AG04450 (cell line): ENCODE measurements around the gene FGF9. TPM values are rescaled to one million over a fixed set of nuclear protein-coding genes. Genes with fewer than 3 reads are reported as not detected.

Experiments used
- CTCF ChIA-PET: fragments of 300-600, 350-600 bp; formaldehyde crosslinking; extraction: SDS; loops from one replicate; lab custom pipeline; 2022; ENCODE audit warnings: antibody characterized with exemption, inconsistent platforms; lab: Charles Lee
- POLR2A ChIA-PET: fragments of 350-600 bp; formaldehyde crosslinking; extraction: SDS; loops from one replicate; lab custom pipeline; 2021; ENCODE audit warnings: antibody characterized with exemption, inconsistent platforms; lab: Yijun Ruan, JAX
- DNase-seq: peaks from one replicate; pipeline ENCODE4 v3.0.0-alpha.2; 2011; ENCODE audit warnings: low read depth, low spot score
- H3K27ac ChIP-seq: one replicate; pipeline ENCODE4 v1.5.1; 2012; ENCODE audit warnings: low read depth, low read length, control low read depth
- H3K27me3 ChIP-seq: one replicate; pipeline ENCODE4 v1.6.0; 2012; ENCODE audit warnings: low read length; ENCODE audit not compliant: control insufficient read depth, insufficient read depth
- H3K4me3 ChIP-seq: 2 replicates; pipeline ENCODE4 v1.5.1; 2011; ENCODE audit warnings: mild to moderate bottlenecking, low read depth, low read length, control low read depth
- H3K9me3 ChIP-seq: 2 replicates; pipeline ENCODE4 v1.5.1; 2012; ENCODE audit warnings: low read length; ENCODE audit not compliant: control insufficient read depth, insufficient read depth
- polyA plus RNA-seq: library from polyadenylated mRNA; depleted of rRNA; stranded (reverse); fragments of >200 nt; gene quantifications from 2 replicates; pipeline ENCODE4 v1.2.3, GENCODE V29; 2011
- TF ChIP-seq, protein P1 (sequence below): IDR thresholded peaks from 2 replicates; pipeline ENCODE4 v1.5.1; 2011; ENCODE audit warnings: low read depth, low read length, control low read depth, inconsistent platforms

Gene FGF9
- polyA plus RNA-seq, 1 experiment = 0.26 TPM

DNA sequence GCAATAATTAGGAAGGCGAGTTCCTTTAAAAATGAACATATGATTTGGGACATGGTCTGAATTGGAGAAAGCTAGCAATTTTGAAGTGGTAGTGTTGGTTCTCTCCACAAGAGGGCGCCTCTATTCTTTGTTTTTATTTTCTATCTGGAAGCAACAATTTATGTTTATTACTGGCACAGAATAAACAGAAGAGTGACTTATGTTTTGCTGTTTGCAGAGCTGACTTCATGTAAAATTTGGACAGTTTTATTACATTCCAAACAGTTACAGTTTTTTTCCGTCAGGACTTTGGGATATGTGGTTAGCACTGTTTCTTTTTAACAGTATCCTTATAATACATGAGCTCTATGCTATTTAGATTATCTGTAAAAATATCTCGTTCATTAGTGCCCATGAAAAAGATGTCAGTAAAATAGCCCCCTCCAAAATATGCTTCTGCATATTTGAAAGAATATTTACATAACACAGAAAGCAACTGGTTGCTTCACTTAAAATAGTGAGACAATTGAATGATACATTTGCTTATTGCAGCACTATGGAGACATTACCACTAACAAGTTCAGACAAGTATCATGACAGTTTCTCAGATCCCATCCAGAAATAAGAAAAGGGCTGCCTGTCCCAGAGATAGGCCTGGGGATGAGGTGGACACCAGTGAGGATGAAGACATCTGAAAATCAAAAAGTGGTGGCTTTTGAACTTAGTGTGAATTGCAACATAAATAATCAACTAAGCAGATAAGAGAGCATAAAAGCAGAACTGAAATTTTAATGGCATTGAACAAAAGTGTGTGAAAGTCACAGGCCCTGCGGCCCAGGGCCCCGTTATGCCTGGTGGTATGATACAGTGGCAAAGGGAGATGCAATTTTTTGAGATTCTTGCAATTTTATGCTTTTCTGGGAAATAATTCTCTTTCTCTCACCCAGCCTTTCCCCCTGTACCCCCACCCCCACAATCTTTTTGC, 32.3 kb upstream of the FGF9 start:
- Histone ChIP-seq H3K27ac (no peak overlapping the region), H3K4me3 (no peak overlapping the region), H3K9me3 (no peaks in the 10 kb centered on the region), H3K27me3 (peaks cover 6% of the 10 kb centered on the region)
- ChIA-PET CTCF (interaction anchor here (0.5 to 3.6 kb wide), 54 partner anchors 8 to 1682 kb away, joined by 3 to 27 read pairs (median 4); no protein-coding TSS in a partner anchor), POLR2A (no interaction called here)
- TF ChIP-seq, protein P1, sequence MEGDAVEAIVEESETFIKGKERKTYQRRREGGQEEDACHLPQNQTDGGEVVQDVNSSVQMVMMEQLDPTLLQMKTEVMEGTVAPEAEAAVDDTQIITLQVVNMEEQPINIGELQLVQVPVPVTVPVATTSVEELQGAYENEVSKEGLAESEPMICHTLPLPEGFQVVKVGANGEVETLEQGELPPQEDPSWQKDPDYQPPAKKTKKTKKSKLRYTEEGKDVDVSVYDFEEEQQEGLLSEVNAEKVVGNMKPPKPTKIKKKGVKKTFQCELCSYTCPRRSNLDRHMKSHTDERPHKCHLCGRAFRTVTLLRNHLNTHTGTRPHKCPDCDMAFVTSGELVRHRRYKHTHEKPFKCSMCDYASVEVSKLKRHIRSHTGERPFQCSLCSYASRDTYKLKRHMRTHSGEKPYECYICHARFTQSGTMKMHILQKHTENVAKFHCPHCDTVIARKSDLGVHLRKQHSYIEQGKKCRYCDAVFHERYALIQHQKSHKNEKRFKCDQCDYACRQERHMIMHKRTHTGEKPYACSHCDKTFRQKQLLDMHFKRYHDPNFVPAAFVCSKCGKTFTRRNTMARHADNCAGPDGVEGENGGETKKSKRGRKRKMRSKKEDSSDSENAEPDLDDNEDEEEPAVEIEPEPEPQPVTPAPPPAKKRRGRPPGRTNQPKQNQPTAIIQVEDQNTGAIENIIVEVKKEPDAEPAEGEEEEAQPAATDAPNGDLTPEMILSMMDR = peak; percentile 74
- no peak for DNase-seq

DNA sequence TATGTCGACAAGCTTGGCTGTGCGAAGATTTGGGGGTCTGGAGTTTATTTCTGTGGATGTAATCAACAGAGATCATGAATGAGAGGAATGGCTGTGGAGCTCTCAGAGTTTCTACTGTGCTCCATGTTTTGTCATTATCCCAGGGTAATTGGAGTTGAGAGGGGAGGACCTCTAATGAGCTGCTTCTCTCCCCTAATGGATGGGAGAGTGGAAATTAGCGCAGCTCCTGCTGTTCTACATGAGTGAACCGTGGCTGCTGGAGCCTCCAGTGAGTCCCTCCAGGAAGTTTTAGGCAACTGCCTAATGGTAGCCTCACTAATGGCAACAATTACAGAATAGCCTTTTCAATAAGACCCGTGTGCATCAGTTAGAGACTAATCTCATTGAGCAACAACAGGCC, 31.3 kb upstream of the FGF9 start:
- no peak for DNase-seq
- TF ChIP-seq, protein P1 = no peak
- POLR2A ChIA-PET = no interaction called here
- H3K4me3 ChIP-seq = no peak overlapping the region
- H3K27me3 ChIP-seq = peaks cover 6% of the 10 kb centered on the region
- H3K9me3 ChIP-seq = no peaks in the 10 kb centered on the region
- H3K27ac ChIP-seq = no peak overlapping the region
- CTCF ChIA-PET = interaction anchor here (0.6 to 1.2 kb wide), 3 partner anchors 26 to 639 kb away, joined by 3 to 5 read pairs (median 3); no protein-coding TSS in a partner anchor

DNA sequence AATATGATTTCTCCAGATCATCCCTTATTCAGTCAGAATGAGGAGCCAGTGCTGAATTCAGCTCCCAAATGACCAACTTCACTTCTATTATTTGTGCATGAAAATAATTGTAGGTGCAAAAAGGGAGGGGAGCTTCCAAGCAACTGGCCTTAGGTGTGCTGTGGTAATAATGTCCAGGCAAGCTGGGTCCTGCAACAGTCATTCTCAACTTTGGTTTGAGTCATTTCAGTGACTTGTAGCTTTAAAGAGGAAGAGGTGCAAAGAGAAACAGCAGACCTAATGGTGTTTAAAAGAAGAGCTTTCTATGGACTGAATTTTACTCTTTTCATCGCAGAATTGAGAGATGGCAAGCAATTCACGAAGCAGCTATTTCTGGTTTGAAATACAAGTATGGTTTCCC, 29.2 kb upstream of the FGF9 start:
- Histone ChIP-seq H3K4me3 (no peak overlapping the region), H3K9me3 (no peaks in the 10 kb centered on the region), H3K27ac (no peak overlapping the region), H3K27me3 (peaks cover 6% of the 10 kb centered on the region)
- TF ChIP-seq, protein P1 = no peak
- no peak for DNase-seq
- POLR2A ChIA-PET = no interaction called here
- CTCF ChIA-PET = interaction anchor here (0.8 to 0.9 kb wide), 2 partner anchors 197 to 637 kb away, joined by 3 read pairs; no protein-coding TSS in a partner anchor

DNA sequence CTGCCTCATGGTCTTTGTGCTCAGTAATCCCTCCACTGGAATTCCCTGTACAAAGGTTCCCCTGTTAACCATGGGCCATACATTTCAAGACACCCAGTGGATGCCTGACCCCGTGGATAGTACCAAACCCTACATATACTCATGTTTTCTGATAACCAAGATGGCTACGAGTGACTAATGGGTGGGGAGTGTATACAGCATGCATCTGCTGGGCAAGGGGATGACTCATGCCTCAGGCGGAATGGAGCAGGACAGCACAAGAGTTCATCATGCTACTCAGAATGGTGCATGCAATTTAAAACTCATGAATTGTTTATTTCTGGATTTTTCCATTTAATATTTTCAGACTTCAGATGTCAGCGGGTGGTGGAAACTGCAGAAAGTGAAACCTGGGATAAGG, 13.3 kb upstream of the FGF9 start:
- DNase-seq = peak; percentile 50
- no peak overlapping the region for H3K27ac ChIP-seq
- POLR2A ChIA-PET = no interaction called here
- no peaks in the 10 kb centered on the region for H3K9me3 ChIP-seq
- peaks cover 5% of the 10 kb centered on the region for H3K27me3 ChIP-seq
- CTCF ChIA-PET = interaction anchor here (1.8 kb wide), 1 partner anchor 20 kb away, joined by 17 read pairs; no protein-coding TSS in a partner anchor
- H3K4me3 ChIP-seq = no peak overlapping the region
- TF ChIP-seq, protein P1 = no peak

DNA sequence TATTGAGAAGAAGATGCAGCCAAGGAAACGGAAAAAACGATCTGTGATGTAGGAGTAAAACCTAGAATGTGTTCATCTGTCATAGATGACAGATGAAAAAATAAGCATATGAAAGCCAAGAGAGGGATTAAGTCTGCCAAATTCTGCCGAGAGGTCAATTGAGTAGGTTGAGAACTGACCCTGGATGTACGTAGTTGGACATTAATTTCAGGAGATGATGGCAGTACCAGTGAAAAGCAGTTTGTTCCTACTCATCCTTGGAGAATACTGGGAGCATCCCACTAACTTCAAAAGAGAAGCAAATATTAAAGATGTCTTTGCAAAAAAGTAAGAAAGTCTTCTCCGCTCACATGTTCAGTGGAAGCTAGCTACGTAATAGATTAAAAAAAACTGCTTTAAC, 11.8 kb upstream of the FGF9 start:
- Histone ChIP-seq H3K4me3 (no peak overlapping the region), H3K9me3 (no peaks in the 10 kb centered on the region), H3K27me3 (peaks cover 5% of the 10 kb centered on the region), H3K27ac (no peak overlapping the region)
- ChIA-PET CTCF (interaction anchor here (1.3 kb wide), 1 partner anchor 21 kb away, joined by 3 read pairs; no protein-coding TSS in a partner anchor), POLR2A (no interaction called here)
- TF ChIP-seq, protein P1 = no peak
- no peak for DNase-seq
